HG03108 (cell line): ENCODE measurements around the gene MFGE8.
A peak's percentile ranks its signal among the peaks of the same experiment; 100 is the strongest.

Source experiments
- ATAC-seq: cut with Tn5 transposase; IDR thresholded peaks from one replicate; pipeline ENCODE4 v1.9.1; 2021; ENCODE audit warnings: moderate library complexity; ENCODE audit not compliant: unreplicated experiment

The MFGE8 gene

DNA sequence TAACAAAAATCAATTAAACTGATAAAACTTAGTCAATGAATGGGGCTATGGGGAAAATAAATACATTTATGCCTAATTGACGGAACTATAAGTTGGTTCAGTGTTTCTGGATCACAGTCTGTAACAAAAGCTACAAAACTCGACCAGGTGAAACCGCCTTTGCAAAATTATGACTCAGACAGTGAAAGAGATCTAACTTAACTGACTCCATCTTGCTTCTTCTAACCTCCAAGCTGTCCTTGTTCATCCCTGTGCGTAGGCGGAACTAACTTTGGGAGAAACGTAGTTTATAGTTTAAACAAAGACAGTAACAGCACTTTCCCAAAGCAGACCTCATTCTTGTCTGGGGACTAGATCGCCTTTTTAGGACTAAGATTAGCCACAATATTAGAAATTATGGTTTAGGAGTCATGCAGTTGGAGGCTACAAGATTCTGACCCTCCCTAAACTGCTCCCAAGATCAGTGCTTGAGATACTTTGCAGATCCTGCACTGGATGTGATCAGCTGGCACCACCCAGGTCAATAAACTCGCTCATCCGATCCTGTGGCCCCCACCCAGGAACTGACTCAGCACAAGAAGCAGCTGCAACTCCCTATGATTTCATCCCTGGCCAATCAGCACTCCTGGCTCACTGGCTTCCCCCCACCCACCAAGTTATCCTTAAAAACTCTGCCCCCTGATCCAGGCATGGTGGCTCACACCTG lies 7.2 kb upstream of the MFGE8 start:
- ATAC-seq: no peak

DNA sequence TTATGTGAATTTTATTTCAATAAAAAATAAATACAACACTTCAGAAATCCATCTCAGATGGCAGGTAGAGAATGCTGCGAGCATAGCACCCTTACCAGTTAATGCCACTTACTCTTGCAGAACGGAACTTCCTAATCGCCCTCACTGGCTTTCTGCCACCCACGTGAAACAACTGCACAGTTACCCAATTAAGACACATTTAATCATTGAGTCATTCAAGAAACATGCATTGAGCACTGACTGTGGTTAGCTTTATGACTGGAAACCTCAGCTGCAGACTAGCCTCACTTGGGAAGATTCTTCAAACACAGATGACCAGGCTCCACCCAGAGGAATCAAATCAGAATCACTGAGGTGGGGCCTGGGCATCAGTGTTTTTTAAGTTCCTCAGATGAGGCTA lies 5.6 kb upstream of the MFGE8 start:
- no peak for ATAC-seq

DNA sequence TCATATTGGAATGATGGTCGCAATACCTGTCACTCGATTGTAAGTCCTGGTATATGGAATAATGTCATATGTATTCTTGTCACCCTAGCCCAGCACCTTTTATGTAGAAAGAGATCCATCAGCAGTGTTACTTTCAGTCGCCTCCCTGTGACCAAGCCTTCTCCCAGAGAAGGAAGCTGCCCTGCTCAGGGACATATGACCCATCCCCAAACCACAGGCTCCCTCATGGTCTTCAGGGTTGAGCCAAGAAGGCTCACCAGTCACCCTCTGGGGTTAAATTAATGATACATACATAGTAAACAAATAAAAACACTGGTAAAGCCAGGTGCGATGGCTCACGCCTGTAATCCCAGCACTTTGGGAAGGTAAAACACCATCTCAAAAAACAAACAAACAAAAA lies 4.6 kb upstream of the MFGE8 start:
- ATAC-seq: no peak

DNA sequence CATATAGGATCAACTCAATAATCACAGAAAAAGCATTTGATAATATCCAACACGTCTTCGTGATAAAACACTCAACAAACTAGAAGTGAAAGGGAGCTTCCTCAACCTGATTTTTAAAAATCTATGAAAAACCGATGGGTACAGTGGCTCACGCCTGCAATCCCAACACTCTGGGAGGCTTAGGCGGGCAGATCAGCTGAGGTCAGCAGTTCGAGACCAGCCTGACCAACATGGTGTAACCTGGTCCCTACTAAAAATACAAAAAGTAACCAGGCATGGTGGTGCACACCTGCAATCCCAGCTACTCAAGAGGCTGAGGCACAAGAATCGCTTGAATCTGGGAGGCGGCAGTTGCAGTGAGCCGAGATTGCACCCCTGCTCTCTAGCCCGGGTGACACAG lies 2.2 kb upstream of the MFGE8 start:
- ATAC-seq: no peak

DNA sequence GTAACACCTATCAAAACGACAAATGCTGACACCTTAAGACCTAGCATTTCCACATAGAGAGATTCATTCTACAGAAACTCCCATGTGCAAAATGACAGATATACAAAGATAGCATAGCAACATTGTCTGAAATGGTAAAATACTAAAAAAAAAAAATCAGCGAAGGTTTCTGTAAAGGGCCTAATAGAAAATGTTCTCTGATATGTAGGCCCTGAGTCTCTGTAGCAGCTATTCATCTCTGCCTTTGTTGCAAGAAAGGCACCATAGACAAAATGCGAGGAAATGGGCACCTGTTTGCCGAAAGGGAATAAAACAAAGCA lies 631 bp upstream of the MFGE8 start:
- ATAC-seq: no peak

DNA sequence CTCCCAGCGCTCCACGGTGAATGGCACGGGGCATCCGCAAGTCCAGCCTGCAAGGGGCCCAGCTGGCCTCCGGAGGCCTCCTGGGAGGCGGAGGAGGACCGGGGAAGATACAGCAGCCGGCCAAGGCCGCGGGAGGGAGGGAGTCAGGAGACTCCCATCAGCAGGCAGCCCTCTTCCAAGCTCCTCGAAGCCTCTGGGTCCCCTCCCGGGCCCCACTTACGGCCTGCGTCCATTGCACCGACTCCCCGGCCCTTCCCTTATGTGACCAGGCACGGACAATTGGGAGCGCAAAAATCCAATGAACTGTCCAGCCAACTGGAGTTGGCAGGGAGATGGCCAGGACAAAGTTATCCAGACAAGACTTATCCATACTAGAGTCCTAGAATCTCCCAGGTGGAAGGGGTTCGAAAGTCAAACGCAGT lies 668 bp downstream of the MFGE8 start:
- ATAC-seq: no peak

DNA sequence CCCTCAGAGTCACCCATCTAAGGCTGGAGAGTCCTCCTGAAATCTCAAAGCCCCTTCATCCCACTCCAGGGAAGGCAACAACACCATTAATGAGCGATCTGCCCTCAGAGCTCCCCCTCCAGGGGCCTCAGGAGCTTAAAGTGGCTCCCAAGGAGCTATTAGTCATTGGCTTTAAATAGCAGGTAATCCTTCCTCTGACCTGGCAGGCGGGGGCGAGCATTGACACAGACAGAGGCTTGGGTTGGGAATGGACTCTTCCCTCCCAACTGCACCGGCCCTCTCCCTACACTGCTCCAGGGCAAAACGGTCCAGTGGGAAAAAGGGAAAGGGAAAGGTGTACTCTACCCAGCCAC lies 1.4 kb downstream of the MFGE8 start:
- ATAC-seq: no peak

DNA sequence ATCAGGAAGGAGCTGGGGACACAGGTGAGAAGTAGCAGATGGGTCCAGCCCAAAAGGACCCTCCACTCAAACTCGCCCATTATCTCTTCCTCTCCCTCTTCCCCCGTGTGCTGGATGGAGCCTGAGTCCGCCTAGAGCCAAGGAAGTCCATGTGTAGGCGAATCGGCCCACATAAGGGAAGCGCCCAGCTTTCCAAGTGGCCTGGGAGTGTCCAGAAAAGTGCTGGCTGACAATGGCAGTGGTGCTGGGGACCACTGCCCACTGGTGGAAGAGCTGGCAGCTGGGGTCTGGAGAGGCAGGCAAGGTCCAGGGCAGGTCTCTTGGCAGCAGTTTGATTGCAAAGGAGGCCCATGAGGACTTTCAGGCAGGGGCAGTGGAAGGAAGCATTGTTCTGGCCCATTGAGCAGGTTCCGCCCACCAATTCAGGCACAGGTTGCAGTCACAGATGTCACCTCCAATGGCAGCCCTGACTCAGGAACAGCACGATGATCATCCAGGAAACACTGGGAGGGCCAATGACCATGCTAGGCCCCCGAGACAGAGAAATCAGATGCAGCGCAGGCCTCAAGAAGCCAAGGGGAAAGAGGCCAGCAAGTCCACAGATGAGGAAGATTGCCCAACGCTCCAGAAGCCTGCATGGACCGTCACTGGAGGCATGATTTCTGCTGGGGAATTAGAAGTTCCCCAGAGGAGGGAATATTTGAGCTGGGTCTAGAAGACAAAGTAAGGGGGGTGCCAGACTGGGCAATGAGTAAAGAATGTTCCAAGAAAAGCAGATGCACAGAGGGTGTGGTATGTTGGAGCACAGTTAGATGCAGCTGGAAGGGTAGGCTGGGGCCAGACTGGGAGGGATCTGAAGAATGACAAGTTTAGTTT lies 3.0 kb downstream of the MFGE8 start:
- ATAC-seq: no peak

DNA sequence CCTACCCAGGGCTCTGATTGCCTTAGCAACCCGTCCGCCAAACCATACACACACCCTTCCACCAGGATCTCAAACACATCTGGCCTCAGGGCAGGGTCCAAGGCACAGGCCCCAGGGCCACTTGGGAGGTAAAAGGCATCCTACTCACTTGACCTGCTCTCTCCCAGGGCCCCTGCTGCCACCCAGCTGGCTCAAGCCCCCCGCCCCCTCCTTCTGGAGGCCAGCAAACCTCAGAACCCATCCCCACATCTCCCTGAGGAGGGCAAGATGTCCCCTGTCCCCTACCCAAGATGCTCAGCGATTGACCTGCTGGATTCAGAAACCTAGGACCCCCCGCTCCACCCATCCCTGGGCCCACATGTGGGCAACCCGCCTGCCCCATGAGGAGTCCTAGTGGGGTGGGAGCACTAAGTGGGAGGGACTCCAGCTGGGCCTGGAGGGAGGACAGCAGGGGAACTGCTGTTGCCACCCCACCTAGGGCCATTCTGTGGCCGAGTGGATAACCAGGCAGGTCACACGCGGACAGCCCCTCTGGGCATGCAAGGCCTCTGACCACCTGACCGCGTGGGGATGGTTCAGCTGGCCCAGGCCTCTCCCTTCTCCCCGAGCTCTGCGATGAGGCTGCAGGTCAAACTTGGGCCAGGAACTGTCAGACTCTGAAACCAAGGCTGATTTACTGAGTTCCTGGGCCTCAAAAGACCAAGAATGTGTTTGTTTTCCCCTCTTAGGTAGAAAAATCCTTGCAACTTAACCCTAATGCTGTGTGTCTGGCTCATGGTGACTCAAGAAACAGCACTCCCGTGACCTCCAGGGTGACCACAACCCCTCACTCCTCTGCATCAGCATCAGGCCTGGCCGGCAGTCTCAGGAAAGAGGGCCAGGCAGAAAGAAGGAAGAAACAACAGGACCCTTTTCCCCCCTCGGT lies 4.2 kb downstream of the MFGE8 start:
- no peak for ATAC-seq

DNA sequence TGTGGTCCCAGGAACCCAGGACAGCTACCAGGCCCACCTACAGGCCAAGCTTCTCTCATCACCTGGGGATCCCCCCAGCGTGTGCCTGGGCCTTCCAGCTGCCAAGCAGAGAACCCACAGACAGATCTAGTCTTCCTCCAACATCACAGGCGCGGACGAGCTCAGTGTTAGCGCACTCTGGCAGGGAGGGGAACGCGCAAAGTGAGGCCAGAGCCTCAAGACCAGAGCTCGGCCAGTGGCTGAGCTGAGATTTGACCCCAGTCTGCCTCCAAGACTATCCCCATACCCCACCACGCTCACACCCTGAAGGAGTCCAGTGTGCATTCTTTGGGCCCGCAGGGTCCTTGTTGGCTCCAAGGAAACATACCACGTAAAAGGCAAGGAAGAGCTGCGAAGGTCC lies 5.1 kb downstream of the MFGE8 start:
- ATAC-seq: no peak

DNA sequence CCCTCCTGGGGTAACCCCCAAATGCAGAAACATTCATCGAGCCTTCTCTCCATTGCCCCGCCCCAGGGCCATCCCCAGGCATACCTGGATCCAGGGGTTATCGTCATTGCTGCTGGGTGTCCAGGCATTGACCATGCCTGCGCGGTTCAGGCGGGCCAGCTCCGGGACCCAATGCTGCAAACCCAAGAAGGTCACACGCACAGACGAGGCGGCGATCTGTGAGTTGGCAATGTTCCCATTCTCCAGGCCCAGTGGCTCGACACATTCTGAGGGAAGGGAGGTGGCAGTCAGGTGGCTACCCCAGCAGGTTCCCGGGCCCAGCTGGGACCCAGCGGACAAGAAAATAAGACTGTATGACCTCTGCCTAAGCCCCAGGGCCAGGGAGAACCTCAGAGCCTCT lies 6.1 kb downstream of the MFGE8 start:
- ATAC-seq: no peak

DNA sequence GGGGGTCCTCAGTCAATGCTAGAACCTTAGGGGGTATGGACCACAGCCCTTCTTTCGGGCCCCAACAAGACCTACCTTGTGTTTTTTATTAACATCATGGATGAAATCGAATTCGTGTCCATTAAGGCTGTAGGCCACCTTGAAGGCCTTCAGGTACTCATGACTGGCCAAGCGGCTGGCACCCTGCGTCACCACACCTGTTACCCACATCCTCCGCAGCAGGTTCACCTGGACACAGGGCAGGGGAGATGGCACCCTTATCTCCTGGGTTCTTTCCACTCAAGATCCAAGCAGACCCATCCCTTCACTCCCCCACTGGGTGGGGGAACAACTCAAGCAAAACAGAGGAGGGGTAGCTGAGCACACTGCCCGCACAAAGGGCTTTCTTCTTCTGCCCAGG lies 6.6 kb downstream of the MFGE8 start:
- ATAC-seq: no peak

DNA sequence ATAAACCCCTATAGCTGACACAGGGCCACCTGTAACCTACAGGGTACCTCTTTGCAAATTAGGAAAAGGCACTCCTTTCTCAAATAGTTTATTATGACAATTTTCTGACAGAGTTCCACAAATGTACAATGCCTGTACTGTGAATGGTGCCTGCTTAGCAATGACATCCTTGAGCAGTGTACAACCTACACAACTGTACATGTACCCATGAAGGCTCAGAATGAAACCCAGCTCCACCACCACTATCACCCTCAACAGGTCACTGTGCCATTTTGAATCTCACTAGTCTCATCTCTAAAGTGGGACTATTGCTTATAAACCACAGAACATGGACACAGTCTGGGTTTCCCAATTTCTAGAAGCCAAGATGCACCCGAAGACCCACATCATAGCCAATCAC lies 7.0 kb downstream of the MFGE8 start:
- ATAC-seq: no peak

DNA sequence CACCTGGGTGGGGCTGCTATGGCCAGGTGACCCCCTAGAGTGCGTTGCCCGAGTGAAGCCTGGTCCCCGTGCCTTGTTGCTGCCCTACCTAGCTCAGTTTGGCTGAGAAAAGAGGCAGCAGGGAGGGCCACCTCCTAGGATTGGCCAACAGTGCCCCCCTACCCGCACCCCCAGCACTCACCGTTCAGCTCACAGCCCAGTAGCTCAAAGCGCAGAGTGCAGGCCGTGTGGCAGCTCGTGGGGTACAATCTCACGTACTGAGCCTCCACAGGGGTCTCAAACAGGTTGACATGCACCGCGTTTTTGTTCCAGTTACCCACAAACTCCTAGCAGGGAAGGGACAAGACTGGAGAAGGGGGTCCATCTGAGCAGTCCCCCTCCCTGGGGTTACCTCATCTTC lies 7.6 kb downstream of the MFGE8 start:
- no peak for ATAC-seq

DNA sequence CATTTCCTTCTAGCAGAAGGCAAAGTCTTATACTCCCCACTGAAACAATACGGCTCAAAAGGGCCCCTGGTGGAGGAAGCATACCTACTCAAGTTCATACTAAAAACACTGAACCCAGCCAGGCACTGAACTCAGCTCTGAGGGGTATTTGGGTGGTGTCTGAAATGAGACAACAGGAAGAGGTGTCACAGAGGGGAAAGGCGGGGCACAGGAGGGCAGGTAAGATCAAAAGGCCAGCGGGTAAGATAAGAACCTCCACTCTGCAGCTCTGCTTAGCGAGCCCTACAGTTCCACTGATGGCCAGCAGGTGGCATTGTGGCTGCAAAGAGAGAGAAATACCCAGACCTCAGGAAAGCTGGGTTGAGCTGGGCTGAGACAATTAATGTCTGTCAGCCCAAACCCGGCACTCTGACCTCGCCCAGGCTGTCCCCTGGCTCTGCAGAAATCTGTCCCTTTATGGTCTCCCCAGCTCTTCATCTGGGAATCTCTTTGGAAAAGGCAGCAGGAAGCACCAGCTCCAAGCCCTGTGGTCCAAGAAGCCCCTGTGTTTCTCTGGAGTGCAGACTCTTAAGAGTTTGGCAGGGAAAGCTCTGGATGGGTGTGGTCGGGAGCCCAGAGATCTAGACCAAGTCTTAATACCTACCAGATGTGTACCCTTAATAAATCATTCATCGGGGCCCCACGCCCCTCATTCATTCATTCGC lies 8.4 kb downstream of the MFGE8 start:
- ATAC-seq: peak; percentile 61

DNA sequence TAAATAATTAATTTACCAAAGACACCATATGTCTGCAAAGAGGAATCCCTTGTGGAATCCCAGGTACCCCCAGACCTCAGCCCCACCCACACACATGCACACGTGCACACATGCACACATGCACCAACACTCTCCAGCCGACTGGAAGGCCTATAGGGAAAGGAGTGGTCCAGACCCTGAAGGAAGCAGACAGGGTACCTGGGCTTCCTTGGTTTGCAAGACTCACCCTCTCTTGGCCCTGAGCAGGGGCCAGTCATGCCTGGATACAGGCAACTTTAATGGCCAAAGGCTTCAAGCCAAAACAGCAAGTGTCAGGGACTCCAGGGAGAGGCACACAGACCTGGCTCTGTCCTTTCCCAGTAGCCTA lies 8.9 kb downstream of the MFGE8 start:
- ATAC-seq: no peak

DNA sequence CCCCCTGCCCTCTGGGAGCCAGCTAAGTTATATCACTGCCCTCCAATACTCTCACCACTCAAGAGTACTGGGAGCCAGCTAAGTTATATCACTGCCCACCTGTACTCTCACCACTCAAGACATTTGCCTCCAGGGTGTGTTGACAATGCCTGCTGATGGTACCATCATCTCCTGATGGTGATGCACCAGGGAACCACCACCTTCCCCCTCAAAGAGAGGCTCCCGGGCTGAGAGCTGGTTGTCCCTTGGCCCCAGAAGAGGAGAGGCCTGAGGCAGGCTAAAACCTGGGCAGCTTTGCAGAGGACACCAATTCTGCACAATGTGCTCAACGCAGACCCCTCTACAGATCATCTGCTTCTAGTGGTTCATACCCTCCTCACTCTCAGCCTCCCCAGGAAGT lies 10.3 kb downstream of the MFGE8 start:
- no peak for ATAC-seq

DNA sequence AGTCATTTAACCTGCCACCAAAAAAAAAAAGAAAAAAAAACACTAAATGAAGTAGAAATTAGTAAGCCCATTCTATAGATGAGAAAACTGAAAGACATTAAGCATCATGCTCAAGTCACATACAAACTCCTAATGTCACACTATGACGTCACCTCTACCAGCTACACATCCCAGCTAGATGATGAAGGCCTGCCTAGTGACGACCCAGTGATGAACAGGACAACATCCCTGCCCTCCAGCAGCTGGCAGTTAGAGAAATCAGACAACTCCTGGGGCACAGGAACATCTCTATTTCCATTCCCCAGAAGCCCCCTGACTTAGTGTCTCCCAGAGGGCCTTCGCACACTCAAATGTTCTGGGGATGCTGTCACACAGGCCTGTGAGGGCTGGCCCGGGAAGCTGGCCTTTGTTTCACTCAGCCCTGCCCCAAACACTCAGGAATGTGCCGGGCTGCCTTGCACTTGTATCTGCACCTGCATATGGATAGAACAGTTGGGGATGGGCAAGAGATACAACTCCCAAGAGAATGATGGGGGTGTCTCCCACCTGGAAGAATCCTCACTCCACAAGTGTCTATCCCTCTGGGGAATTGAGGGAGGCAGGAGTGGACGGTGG lies 10.9 kb downstream of the MFGE8 start:
- no peak for ATAC-seq

DNA sequence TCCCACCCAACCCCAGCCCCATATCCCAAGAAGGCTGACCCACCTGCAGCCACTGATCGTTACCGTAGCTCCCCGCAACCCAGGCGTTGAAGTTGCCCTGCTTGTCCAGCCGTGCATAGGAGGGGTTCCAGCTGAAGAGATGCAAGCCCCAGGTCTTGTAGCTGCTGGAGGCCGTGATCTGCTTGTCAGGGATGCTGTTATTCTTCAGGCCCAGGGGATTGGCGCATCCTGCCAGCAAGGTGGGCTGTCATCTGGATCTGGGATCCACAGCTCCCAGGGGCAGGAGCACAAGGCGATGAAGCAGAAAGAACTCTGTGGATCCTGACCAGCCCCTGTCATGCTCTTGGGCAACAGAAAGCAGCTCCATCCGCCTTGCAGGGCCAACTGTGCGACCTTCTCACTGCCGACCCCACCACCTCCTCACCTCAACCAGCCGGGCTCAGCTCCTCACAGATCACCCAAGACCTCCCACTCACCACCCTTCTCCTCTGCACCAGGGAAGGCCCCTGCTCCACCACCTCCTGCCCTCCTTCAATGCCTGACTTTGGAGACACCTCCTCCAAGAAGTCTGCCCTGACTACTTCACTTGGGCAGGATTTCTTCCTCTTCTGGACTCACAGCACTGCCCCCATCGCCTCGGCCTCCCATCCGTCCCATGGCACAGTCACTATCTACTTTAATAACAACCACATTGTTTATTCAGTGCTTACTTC lies 11.5 kb downstream of the MFGE8 start:
- ATAC-seq: no peak

DNA sequence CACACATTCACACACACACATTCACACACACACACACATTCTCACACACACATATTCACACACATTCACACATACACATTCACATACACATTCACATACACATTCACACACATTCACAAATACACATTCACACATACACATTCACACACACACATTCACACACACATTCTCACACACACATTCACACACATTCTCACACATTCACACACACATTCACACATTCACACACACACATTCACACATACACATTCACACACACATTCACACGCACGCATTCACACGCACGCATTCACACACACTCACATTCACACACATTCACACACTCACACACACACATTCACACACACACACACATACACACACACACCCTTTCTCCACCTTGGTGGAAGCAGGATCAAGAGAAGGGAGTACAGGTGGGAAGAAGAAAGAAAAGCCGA lies 12.2 kb downstream of the MFGE8 start:
- no peak for ATAC-seq
